ENCODE data around the gene GCN1. TPM values are rescaled to one million over a fixed set of nuclear protein-coding genes. Genes with fewer than 3 reads are reported as not detected.

The GCN1 gene
- polyA plus RNA-seq, 3 donors: 5.0 to 22.1 (median 8.3) TPM

GRCh38 chr12:120130011-120130410 is 64.5 kb downstream of the GCN1 start:
- Histone ChIP-seq H2AFZ (ENCODE audit: insufficient read depth, low read depth, low read length, poor library complexity, severe bottlenecking) (no peak overlapping the region), H4K20me1 (ENCODE audit: insufficient read depth, low read length) (peaks cover 41% of the 10 kb centered on the region), H3K79me2 (ENCODE audit: insufficient read depth, low read length) (no peaks in the 10 kb centered on the region), H3K4me1 (ENCODE audit: control insufficient read depth in 1 of 2, insufficient read depth in 2 of 2, low read length in 2 of 2) (peaks cover 23 to 27% of the 10 kb centered on the region in 2 donors), H3K27ac (ENCODE audit: low read depth in 1 of 2, low read length in 2 of 2) (no peak overlapping the region), H3K9me3 (replicated peaks in 1 of 2; ENCODE audit: control insufficient read depth in 1 of 2, insufficient read depth in 1 of 2, low read length in 2 of 2) (no peaks in the 10 kb centered on the region), H3K4me2 (replicated peaks; ENCODE audit: extremely low read depth, low read length, poor library complexity, severe bottlenecking) (no peak overlapping the region), H3K36me3 (replicated peaks in 1 of 2; ENCODE audit: control insufficient read depth in 1 of 2, insufficient read depth in 2 of 2, low read length in 2 of 2) (peaks cover 73 to 79% of the 10 kb centered on the region in 2 donors), H3K27me3 (ENCODE audit: control insufficient read depth in 2 of 2, insufficient read depth in 2 of 2, low read length in 2 of 2) (no peaks in the 10 kb centered on the region), H3K4me3 (replicated peaks in 1 of 3; ENCODE audit: low read depth in 2 of 3, low read length in 3 of 3) (no peak overlapping the region), H3K9ac (ENCODE audit: insufficient read depth, low read length, poor library complexity, severe bottlenecking) (no peak overlapping the region)
- 90% methylated on average over 4 of the region's 6 CpGs for WGBS (ENCODE audit: insufficient coverage)
- DNase-seq: no peak
- Mint-ChIP-seq H3K27ac (no peak overlapping the region), H3K4me3 (no peak overlapping the region), H3K4me1 (peaks cover 29% of the 10 kb centered on the region), H3K9me3 (peaks cover 0 to 2% (median 0%) of the 10 kb centered on the region in 7 donors), H3K27me3 (ENCODE audit: low read depth in 3 of 3) (peaks cover 0 to 4% (median 0%) of the 10 kb centered on the region in 3 donors), H3K36me3 (peaks cover 80 to 89% of the 10 kb centered on the region in 2 donors)
- no peak for TF ChIP-seq CTCF (IDR thresholded peaks at IDR 0.05)
- intact Hi-C loops (cut with micrococcal nuclease): no loop called here

- Histone ChIP-seq H3K4me2 (replicated peaks; ENCODE audit: extremely low read depth, low read length, poor library complexity, severe bottlenecking) (peak overlapping the region; percentile 6), H3K27ac (ENCODE audit: low read depth in 1 of 2, low read length in 2 of 2) (peak overlapping the region; percentile 47 to 62), H3K4me3 (replicated peaks in 1 of 3; ENCODE audit: low read depth in 2 of 3, low read length in 3 of 3) (peak overlapping the region in 1 of 3 experiments; percentile 16), H4K20me1 (ENCODE audit: insufficient read depth, low read length) (peaks cover 37% of the 10 kb centered on the region), H3K79me2 (ENCODE audit: insufficient read depth, low read length) (no peaks in the 10 kb centered on the region), H3K4me1 (ENCODE audit: control insufficient read depth in 1 of 2, insufficient read depth in 2 of 2, low read length in 2 of 2) (peaks cover 27 to 35% of the 10 kb centered on the region in 2 donors), H3K9ac (ENCODE audit: insufficient read depth, low read length, poor library complexity, severe bottlenecking) (no peak overlapping the region), H3K9me3 (replicated peaks in 1 of 2; ENCODE audit: control insufficient read depth in 1 of 2, insufficient read depth in 1 of 2, low read length in 2 of 2) (no peaks in the 10 kb centered on the region), H3K27me3 (ENCODE audit: control insufficient read depth in 2 of 2, insufficient read depth in 2 of 2, low read length in 2 of 2) (no peaks in the 10 kb centered on the region), H3K36me3 (replicated peaks in 1 of 2; ENCODE audit: control insufficient read depth in 1 of 2, insufficient read depth in 2 of 2, low read length in 2 of 2) (peaks cover 39 to 45% of the 10 kb centered on the region in 2 donors), H2AFZ (ENCODE audit: insufficient read depth, low read depth, low read length, poor library complexity, severe bottlenecking) (no peak overlapping the region)
- WGBS (ENCODE audit: insufficient coverage): 0% methylated on average over 1 of the region's 2 CpGs
- peak overlapping the region; percentile 86 to 97 (median 91) for H3K27ac Mint-ChIP-seq
- H3K4me1 Mint-ChIP-seq: peaks cover 40% of the 10 kb centered on the region
- peak overlapping the region in 1 of 2 donors; percentile 70 for H3K4me3 Mint-ChIP-seq
- TF ChIP-seq CTCF (IDR thresholded peaks at IDR 0.05): no peak
- intact Hi-C loops (cut with micrococcal nuclease): loop anchor here in 1 of 2 donors (2.0 kb wide), 1 partner anchor 74 kb away; the partner anchor contains the start of gene RPLP0
- peaks cover 48 to 56% of the 10 kb centered on the region in 2 donors for H3K36me3 Mint-ChIP-seq
- peaks cover 0 to 4% (median 0%) of the 10 kb centered on the region in 3 donors for H3K27me3 Mint-ChIP-seq (ENCODE audit: low read depth in 3 of 3)
- DNase-seq: peak; percentile 85 to 89 (median 89)
- H3K9me3 Mint-ChIP-seq: peaks cover 0 to 2% (median 0%) of the 10 kb centered on the region in 7 donors
Measured at GRCh38 chr12:120126635-120127005, 67.9 kb downstream of the GCN1 start.
